SJCRH30 (cell line): ENCODE results near the gene SORBS1. TPM values are rescaled to one million over a fixed set of nuclear protein-coding genes. Genes with fewer than 3 reads are reported as not detected.

Experiments used
- DNase-seq, 2 experiments: peaks; one replicate each; pipeline ENCODE4 v3.0.0-alpha.2; 2015 to 2020
- H3K27ac ChIP-seq: fragments of 250-450 bp; sonication (Bioruptor Pico); 2 replicates; pipeline ENCODE4 v1.5.1; 2020; ENCODE audit warnings: mild to moderate bottlenecking, moderate library complexity
- H3K27me3 ChIP-seq: fragments of 250-450 bp; sonication (Bioruptor Pico); 2 replicates; pipeline ENCODE4 v1.5.1; 2020; ENCODE audit warnings: mild to moderate bottlenecking, moderate library complexity
- H3K36me3 ChIP-seq: fragments of 250-450 bp; sonication (Bioruptor Pico); 2 replicates; pipeline ENCODE4 v1.5.1; 2020; ENCODE audit warnings: mild to moderate bottlenecking, moderate library complexity
- H3K4me1 ChIP-seq: fragments of 250-450 bp; sonication (Bioruptor Pico); 2 replicates; pipeline ENCODE4 v1.5.1; 2020; ENCODE audit warnings: mild to moderate bottlenecking, moderate library complexity
- H3K4me3 ChIP-seq: fragments of 250-450 bp; sonication (Bioruptor Pico); 2 replicates; pipeline ENCODE4 v1.5.1; 2020; ENCODE audit warnings: mild to moderate bottlenecking, moderate library complexity
- H3K9me3 ChIP-seq: fragments of 250-450 bp; sonication (Bioruptor Pico); replicated peaks from 2 replicates; pipeline ENCODE4 v1.5.1; 2020; ENCODE audit warnings: mild to moderate bottlenecking, moderate library complexity
- total RNA-seq: library from RNA; depleted of rRNA; stranded (reverse); fragments of >200 nt; shearing (Covaris generic); gene quantifications from 2 replicates; pipeline ENCODE4 v1.2.3, GENCODE V29; 2014

Gene SORBS1
- total RNA-seq, 1 experiment from 2014 or later: 17.1 TPM

- H3K4me1 ChIP-seq: peaks cover 20% of the 10 kb centered on the region; the same call in 1 of the 2 replicates
- DNase-seq: no peak
- H3K27ac ChIP-seq: no peak overlapping the region
- H3K9me3 ChIP-seq: no peaks in the 10 kb centered on the region
- H3K4me3 ChIP-seq: no peak overlapping the region
- no peaks in the 10 kb centered on the region for H3K27me3 ChIP-seq
- H3K36me3 ChIP-seq: no peaks in the 10 kb centered on the region
Measured at GRCh38 chr10:95305606-95306317, 255.4 kb downstream of the SORBS1 start.

DNA sequence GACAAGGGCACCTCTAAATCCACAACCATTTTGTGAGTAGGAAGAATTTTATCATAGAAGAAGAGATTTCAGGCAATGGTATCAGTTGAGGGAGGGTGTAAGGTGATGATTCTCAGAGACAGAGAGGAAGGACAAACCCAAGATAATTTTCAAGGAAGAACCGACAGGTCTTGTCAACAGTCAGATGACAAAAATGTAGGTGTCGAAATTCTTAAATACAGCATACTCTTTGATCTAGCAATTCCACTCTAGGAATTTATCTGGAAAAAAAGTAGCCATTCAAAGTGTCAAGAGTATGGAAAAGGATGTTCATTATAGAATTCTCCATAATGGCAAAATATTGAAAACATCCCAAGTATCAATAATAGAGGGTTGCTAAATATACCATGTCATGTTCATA, 256.2 kb downstream of the SORBS1 start:
- Histone ChIP-seq H3K4me1 (peaks cover 20% of the 10 kb centered on the region; the same call in 1 of the 2 replicates), H3K27me3 (no peaks in the 10 kb centered on the region), H3K4me3 (no peak overlapping the region), H3K36me3 (no peaks in the 10 kb centered on the region), H3K27ac (no peak overlapping the region), H3K9me3 (no peaks in the 10 kb centered on the region)
- DNase-seq: no peak

DNA sequence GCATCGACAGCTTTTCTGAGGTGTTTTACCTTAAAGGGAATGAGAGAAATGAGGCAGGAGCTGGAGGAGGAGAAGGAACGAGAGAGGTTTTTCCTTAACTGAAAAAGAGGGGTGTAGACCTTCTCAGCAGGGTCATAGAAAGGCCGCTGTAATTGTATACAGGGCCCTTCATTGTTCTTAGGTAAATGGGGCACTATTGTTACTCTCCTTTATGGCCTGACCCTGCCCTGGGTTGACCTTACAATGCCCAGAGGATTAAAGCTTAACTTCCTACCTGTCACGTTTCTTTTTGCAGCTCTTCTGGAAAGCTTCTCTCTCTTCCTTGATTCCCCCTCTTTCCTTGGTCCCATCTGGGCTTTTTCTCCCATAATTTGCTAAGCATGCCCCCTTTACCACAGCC, 256.7 kb downstream of the SORBS1 start:
- Histone ChIP-seq H3K27ac (no peak overlapping the region), H3K4me1 (peaks cover 15% of the 10 kb centered on the region; the same call in 1 of the 2 replicates), H3K36me3 (no peaks in the 10 kb centered on the region), H3K27me3 (no peaks in the 10 kb centered on the region), H3K4me3 (no peak overlapping the region), H3K9me3 (no peaks in the 10 kb centered on the region)
- DNase-seq: no peak

- Histone ChIP-seq H3K27me3 (no peaks in the 10 kb centered on the region), H3K4me3 (no peak overlapping the region), H3K36me3 (no peaks in the 10 kb centered on the region), H3K27ac (no peak overlapping the region), H3K4me1 (peaks cover 10% of the 10 kb centered on the region; the same call in 1 of the 2 replicates), H3K9me3 (no peaks in the 10 kb centered on the region)
- no peak for DNase-seq
Measured at GRCh38 chr10:95303950-95304349, 257.2 kb downstream of the SORBS1 start.

DNA sequence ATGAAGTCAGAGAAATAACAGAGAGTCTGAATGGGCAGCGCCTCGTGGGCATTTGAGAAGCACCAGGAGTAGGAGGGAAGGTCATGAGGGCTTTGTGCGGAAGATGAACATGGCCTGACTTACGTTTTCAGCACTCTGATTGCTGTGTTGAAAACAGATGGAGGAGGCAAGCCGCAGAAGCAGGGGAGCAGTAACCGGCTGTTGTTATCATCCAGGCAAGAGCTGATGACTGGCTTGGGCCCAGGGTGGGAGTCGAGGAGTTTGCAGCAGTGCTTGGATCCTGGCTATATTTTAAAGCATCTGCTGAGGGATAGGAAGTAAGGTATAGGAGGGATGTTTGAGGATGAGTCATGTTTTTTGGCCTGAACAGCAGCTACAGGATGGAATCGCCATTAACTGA, 257.6 kb downstream of the SORBS1 start:
- Histone ChIP-seq H3K36me3 (no peaks in the 10 kb centered on the region), H3K27ac (no peak overlapping the region), H3K4me1 (peaks cover 8% of the 10 kb centered on the region; the same call in 1 of the 2 replicates), H3K9me3 (no peaks in the 10 kb centered on the region), H3K27me3 (no peaks in the 10 kb centered on the region), H3K4me3 (no peak overlapping the region)
- DNase-seq: no peak

- no peak overlapping the region for H3K27ac ChIP-seq
- no peaks in the 10 kb centered on the region for H3K4me1 ChIP-seq
- no peaks in the 10 kb centered on the region for H3K9me3 ChIP-seq
- DNase-seq: no peak
- no peak overlapping the region for H3K4me3 ChIP-seq
- H3K36me3 ChIP-seq: no peaks in the 10 kb centered on the region
- no peaks in the 10 kb centered on the region for H3K27me3 ChIP-seq
Measured at GRCh38 chr10:95300022-95300539, 261.1 kb downstream of the SORBS1 start.

- H3K27ac ChIP-seq: no peak overlapping the region
- H3K36me3 ChIP-seq: no peaks in the 10 kb centered on the region
- no peak overlapping the region for H3K4me3 ChIP-seq
- DNase-seq: no peak
- no peaks in the 10 kb centered on the region for H3K4me1 ChIP-seq
- H3K9me3 ChIP-seq: no peaks in the 10 kb centered on the region
- H3K27me3 ChIP-seq: no peaks in the 10 kb centered on the region
Measured at GRCh38 chr10:95297402-95297801, 263.8 kb downstream of the SORBS1 start.

- DNase-seq: no peak
- Histone ChIP-seq H3K4me3 (no peak overlapping the region), H3K9me3 (no peaks in the 10 kb centered on the region), H3K4me1 (no peaks in the 10 kb centered on the region), H3K27me3 (no peaks in the 10 kb centered on the region), H3K27ac (no peak overlapping the region), H3K36me3 (no peaks in the 10 kb centered on the region)
Measured at GRCh38 chr10:95296764-95297163, 264.4 kb downstream of the SORBS1 start.

DNA sequence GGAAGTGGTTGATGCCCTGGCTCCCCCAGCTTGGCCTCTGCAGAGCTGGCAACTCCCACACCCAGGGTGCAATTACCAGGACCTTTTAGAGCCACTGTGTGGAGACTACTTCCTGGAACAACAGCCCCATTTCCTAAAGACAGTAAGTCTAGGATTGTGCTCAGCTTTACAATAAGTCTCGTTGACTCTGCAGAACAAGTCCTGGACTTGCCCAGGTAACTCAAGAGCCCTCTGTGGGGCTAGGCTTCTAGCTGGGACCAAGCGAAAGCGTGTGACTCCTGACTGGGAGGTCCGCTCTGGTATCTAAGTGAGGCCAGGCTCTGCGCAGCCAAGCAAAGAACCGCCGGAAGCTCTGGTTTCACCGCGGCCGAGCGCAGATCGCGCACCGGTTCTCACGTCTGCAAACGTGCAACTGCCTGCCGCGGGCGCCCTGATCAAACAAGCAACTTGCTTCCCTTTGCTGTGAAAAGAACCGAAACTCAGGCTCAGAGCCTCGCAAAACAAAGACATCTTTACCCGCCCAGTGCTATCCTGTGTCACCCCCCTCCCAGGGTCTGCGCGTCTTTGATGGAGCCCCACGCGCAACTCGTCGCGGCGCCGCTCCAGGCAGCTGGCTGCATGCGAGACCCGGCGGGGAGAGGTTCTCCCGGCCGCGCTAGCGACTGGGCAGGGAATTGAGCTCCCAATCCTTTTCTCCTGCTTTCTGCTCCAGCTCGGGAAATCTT, 266.0 kb downstream of the SORBS1 start:
- peak in 1 of 2 experiments; percentile 23 for DNase-seq
- Histone ChIP-seq H3K4me1 (no peaks in the 10 kb centered on the region), H3K27ac (no peak overlapping the region), H3K9me3 (no peaks in the 10 kb centered on the region), H3K27me3 (no peaks in the 10 kb centered on the region), H3K36me3 (no peaks in the 10 kb centered on the region), H3K4me3 (peak overlapping the region; percentile 35)

GRCh38 chr10:95293631-95294030, 267.5 kb downstream of the SORBS1 start:
- DNase-seq: no peak
- Histone ChIP-seq H3K36me3 (no peaks in the 10 kb centered on the region), H3K27me3 (no peaks in the 10 kb centered on the region), H3K27ac (no peak overlapping the region), H3K9me3 (no peaks in the 10 kb centered on the region), H3K4me1 (no peaks in the 10 kb centered on the region), H3K4me3 (no peak overlapping the region)

GRCh38 chr10:95291365-95292039, 269.7 kb downstream of the SORBS1 start:
- H3K27me3 ChIP-seq: no peaks in the 10 kb centered on the region
- peak overlapping the region; percentile 80 for H3K4me3 ChIP-seq
- no peak overlapping the region for H3K27ac ChIP-seq
- DNase-seq: no peak
- no peaks in the 10 kb centered on the region for H3K4me1 ChIP-seq
- no peaks in the 10 kb centered on the region for H3K9me3 ChIP-seq
- H3K36me3 ChIP-seq: no peaks in the 10 kb centered on the region

DNA sequence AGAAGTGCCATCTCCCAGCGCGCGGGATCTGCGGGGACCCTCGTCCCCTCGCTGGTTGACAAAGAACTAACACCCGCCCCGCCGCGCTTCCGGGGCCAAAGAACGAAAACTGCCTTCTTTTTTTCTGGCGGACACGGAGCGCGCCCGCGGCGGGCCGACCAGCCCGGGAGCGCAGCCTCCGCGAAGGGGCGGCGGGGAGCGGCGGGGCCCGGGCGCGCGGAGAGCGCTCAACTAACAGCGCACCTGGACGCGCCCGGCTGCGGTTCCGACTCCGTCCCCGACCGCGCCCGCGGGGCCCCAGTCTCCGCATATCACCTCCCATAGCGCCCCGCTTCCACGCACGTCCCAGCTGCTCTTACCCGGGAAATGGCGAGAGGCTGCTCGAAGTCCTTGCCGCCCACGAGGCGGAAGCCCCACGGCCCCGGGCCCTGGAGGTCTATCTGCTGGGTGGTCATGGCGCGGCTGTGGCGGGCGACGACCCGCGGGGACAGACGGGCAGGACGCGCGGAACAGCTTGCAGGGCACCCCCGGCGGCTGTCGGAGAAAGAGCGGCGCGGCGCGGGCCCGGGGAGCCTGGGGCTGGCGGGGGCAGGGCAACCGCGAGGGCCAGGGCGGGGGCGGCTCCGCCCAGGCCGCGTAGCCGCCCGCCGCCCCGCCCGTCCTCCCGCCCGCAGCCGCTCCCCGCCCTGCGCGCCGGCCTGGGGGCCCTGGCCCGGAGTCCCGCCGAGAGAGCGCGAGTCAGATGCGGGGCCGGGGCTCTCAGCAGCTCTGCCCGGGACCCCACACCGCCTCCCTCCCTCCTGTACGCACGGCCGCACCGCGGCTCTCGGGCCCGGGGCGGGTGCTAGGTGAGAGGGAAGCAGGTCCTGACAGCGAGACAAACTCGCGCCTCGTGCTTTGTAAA, 270.5 kb downstream of the SORBS1 start, which contains the start of gene PDLIM1:
TSS of gene PDLIM1 (minus strand) at position 543 of the 904 bp plus-strand sequence. CDS start at position 455, 88 bp downstream.
- peak; percentile 33 to 44 for DNase-seq
- no peaks in the 10 kb centered on the region for H3K27me3 ChIP-seq
- H3K27ac ChIP-seq: no peak within 1 kb of the TSS

GRCh38 chr10:95289921-95290421, 271.2 kb downstream of the SORBS1 start:
- H3K36me3 ChIP-seq: no peaks in the 10 kb centered on the region
- H3K4me1 ChIP-seq: no peaks in the 10 kb centered on the region
- no peak overlapping the region for H3K27ac ChIP-seq
- H3K27me3 ChIP-seq: no peaks in the 10 kb centered on the region
- no peak for DNase-seq
- no peaks in the 10 kb centered on the region for H3K9me3 ChIP-seq
- H3K4me3 ChIP-seq: peak overlapping the region; percentile 80

More for the DNA sequence above, 270.5 kb downstream of the SORBS1 start, which contains the start of gene PDLIM1:
- Histone ChIP-seq H3K4me1 (no peaks in the 10 kb centered on the region), H3K36me3 (no peaks in the 10 kb centered on the region), H3K4me3 (peak within 1 kb of the TSS; percentile 80), H3K9me3 (no peaks in the 10 kb centered on the region)
